Keratinocyte (primary cell): Measurements from ENCODE around the gene PRSS21. TPM values are rescaled to one million over a fixed set of nuclear protein-coding genes. Genes with fewer than 3 reads are reported as not detected.

Source experiments
- DNase-seq: peaks from one replicate; pipeline ENCODE4 v3.0.0-alpha.2; 2011; ENCODE audit warnings: low read depth, missing footprints, low spot score
- FAIRE-seq: peaks from 2 replicates; lab custom pipeline; 2011; peaks lifted over from hg19 to GRCh38; lab: Jason Lieb, UNC
- H2AFZ ChIP-seq: 2 replicates; pipeline ENCODE4 v1.6.0; 2012; ENCODE audit warnings: low read length, control low read depth, inconsistent platforms; ENCODE audit not compliant: control insufficient read depth
- H3K27ac ChIP-seq: 2 replicates; pipeline ENCODE4 v1.5.1; 2011; ENCODE audit warnings: low read length; ENCODE audit not compliant: control insufficient read depth, insufficient read depth
- H3K27me3 ChIP-seq: 3 replicates; pipeline ENCODE4 v1.6.0; 2011; ENCODE audit warnings: low read length; ENCODE audit not compliant: control insufficient read depth, insufficient read depth; ENCODE audit errors: extremely low read depth
- H3K36me3 ChIP-seq, 2 experiments: 2 replicates in 1 of 2; 3 replicates in 1 of 2; pipeline ENCODE4 v1.5.1; 2011; ENCODE audit warnings: low read length in 2 of 2, mild to moderate bottlenecking in 1 of 2; ENCODE audit not compliant: control insufficient read depth in 2 of 2, insufficient read depth in 2 of 2; ENCODE audit errors: extremely low read depth in 1 of 2
- H3K4me1 ChIP-seq: 3 replicates; pipeline ENCODE4 v1.5.1; 2011; ENCODE audit warnings: low read length; ENCODE audit not compliant: control insufficient read depth, insufficient read depth; ENCODE audit errors: extremely low read depth
- H3K4me2 ChIP-seq: 3 replicates; pipeline ENCODE4 v1.6.0; 2011; ENCODE audit warnings: low read depth, low read length; ENCODE audit not compliant: control insufficient read depth, insufficient read depth; ENCODE audit errors: extremely low read depth
- H3K4me3 ChIP-seq, 3 experiments: fragments of 200-600 bp in 1 of 3; sonication (generic) in 1 of 3; 2 replicates in 2 of 3; 3 replicates in 1 of 3; pipeline ENCODE4 v1.5.1; 2011 to 2016; ENCODE audit warnings: low read length in 3 of 3, mild to moderate bottlenecking in 3 of 3, control low read depth in 2 of 3, inconsistent platforms in 1 of 3, low read depth in 1 of 3, mixed read lengths in 1 of 3, mixed run types in 1 of 3, moderate library complexity in 1 of 3; ENCODE audit not compliant: control insufficient read depth in 2 of 3, insufficient read depth in 2 of 3; ENCODE audit errors: extremely low read depth in 1 of 3
- H3K79me2 ChIP-seq: 2 replicates; pipeline ENCODE4 v1.6.0; 2012; ENCODE audit warnings: low read length; ENCODE audit not compliant: control insufficient read depth, insufficient read depth
- H3K9ac ChIP-seq: 3 replicates; pipeline ENCODE4 v1.6.0; 2011; ENCODE audit warnings: low read length; ENCODE audit not compliant: control insufficient read depth, insufficient read depth; ENCODE audit errors: extremely low read depth
- H3K9me1 ChIP-seq: 3 replicates; pipeline ENCODE4 v1.6.0; 2011; ENCODE audit warnings: low read length; ENCODE audit not compliant: control insufficient read depth, insufficient read depth; ENCODE audit errors: extremely low read depth
- H3K9me3 ChIP-seq: 2 replicates; pipeline ENCODE4 v1.5.1; 2012; ENCODE audit warnings: low read depth, low read length; ENCODE audit not compliant: control insufficient read depth
- H4K20me1 ChIP-seq: 3 replicates; pipeline ENCODE4 v1.6.0; 2011; ENCODE audit warnings: low read length; ENCODE audit not compliant: control insufficient read depth, insufficient read depth; ENCODE audit errors: extremely low read depth
- CTCF ChIP-seq, 3 experiments: IDR thresholded peaks in 1 of 3; conservative IDR thresholded peaks in 1 of 3; optimal IDR thresholded peaks in 1 of 3; 2 replicates in 2 of 3; 3 replicates in 1 of 3; pipeline versions ENCODE3 to v1.5.1; 2011; ENCODE audit warnings: low read length in 3 of 3, mild to moderate bottlenecking in 3 of 3, moderate library complexity in 2 of 3, control low read depth in 1 of 3, inconsistent platforms in 1 of 3; ENCODE audit not compliant: insufficient read depth in 2 of 3; ENCODE audit errors: extremely low read depth in 1 of 3
- EZH2 ChIP-seq: IDR thresholded peaks from one replicate; pipeline ENCODE4 v1.6.1; 2012; ENCODE audit warnings: inconsistent platforms, mild to moderate bottlenecking, low read length, moderate library complexity
- dilution Hi-C: fragments of 300-500 bp; cut with MboI; formaldehyde crosslinking; loops from one replicate; pipeline ENCODE4 v1.7.0; 2020; ENCODE audit warnings: low sequenced_read_pairs; ENCODE audit not compliant: extremely low pct_ligation_motif_present
- polyA plus RNA-seq, 5 experiments: library from polyadenylated mRNA; depleted of rRNA in 3 of 5; stranded (reverse) in 3 of 5; stranded (forward) in 1 of 5; unstranded in 1 of 5; fragments of >200 nt; gene quantifications; 1 replicate in 1 of 5; 2 replicates in 3 of 5; 3 replicates in 1 of 5; pipeline versions ENCODE4 v1.2.1 to v1.2.3, GENCODE V29; 2011 to 2012; ENCODE audit warnings: missing spikeins in 2 of 5, low read depth in 1 of 5, low replicate concordance in 1 of 5

PRSS21 gene
- polyA plus RNA-seq, 1 donor (not counting 4 experiments of a cell fraction or from before 2014, with no cell fraction given), result 0.52 TPM

DNA sequence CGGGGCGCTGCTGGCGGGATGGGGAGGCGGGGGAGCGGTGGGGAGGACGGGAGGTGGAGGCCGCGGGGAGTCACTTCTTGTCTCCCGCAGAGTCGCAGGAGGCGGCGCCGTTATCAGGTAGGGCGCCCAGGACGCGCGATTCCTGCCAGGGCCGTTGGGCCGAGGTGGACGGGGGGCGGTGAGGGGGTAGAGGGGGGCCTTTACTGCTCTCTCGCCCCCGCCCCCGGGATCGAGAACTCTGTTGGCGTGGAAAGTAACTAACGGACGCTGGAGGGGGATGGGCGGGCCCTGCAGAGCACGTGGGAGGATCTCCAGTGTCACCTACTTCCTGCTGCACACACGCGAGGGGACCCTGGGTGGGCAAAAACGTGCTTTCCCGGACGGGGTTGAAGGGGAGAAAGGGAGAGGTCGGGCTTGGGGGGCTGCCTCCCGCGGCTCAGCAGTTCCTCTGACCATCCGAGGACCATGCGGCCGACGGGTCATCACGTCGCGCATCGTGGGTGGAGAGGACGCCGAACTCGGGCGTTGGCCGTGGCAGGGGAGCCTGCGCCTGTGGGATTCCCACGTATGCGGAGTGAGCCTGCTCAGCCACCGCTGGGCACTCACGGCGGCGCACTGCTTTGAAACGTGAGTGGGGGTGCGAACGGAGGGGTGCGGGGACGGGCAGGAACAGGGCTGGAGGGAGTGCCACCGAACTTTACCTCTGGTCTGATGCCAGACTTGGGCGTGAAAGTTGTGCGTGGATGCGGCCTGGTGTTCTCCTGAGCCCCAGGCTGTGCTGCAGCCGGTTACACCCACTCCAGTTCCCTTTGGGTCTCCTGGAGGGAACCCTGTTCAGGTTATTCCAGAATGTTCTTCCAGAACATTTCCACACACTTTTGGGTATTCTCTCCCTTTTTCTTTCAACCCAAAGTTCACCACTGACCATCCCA is 569 bp downstream of the PRSS21 start:
- H3K4me1 ChIP-seq, result no peaks in the 10 kb centered on the region
- TF ChIP-seq EZH2, result no peak
- peak in 1 of 3 experiments; percentile 1 for TF ChIP-seq CTCF (optimal IDR thresholded peaks at IDR 0.05 in 1 of 3, IDR thresholded peaks at IDR 0.05 in 1 of 3, conservative IDR thresholded peaks at IDR 0.05 in 1 of 3; ENCODE audit: extremely low read depth in 1 of 3, insufficient read depth in 2 of 3, low read length in 3 of 3)
- H3K4me2 ChIP-seq, result no peak overlapping the region
- FAIRE-seq (no peak), DNase-seq (no peak)
- H3K9me3 ChIP-seq, result no peaks in the 10 kb centered on the region
- no peaks in the 10 kb centered on the region for H3K79me2 ChIP-seq
- peaks cover 29% of the 10 kb centered on the region for H3K27me3 ChIP-seq
- no peak overlapping the region for H2AFZ ChIP-seq
- H3K27ac ChIP-seq, result no peak overlapping the region
- peak overlapping the region in 1 of 3 experiments; percentile 29 for H3K4me3 ChIP-seq
- H3K9me1 ChIP-seq, result no peaks in the 10 kb centered on the region
- no peaks in the 10 kb centered on the region for H4K20me1 ChIP-seq
- H3K36me3 ChIP-seq, result no peaks in the 10 kb centered on the region
- no peak overlapping the region for H3K9ac ChIP-seq
- dilution Hi-C loops, result no loop called here

GRCh38 chr16:2818272-2818876 is 1.3 kb downstream of the PRSS21 start:
- no peak overlapping the region for H3K4me3 ChIP-seq
- TF ChIP-seq EZH2, result no peak
- no peak for TF ChIP-seq CTCF (optimal IDR thresholded peaks at IDR 0.05 in 1 of 3, IDR thresholded peaks at IDR 0.05 in 1 of 3, conservative IDR thresholded peaks at IDR 0.05 in 1 of 3; ENCODE audit: extremely low read depth in 1 of 3, insufficient read depth in 2 of 3, low read length in 3 of 3)
- no peaks in the 10 kb centered on the region for H3K9me3 ChIP-seq
- H3K4me1 ChIP-seq, result no peaks in the 10 kb centered on the region
- H3K27ac ChIP-seq, result no peak overlapping the region
- H3K27me3 ChIP-seq, result peaks cover 29% of the 10 kb centered on the region
- H2AFZ ChIP-seq, result no peak overlapping the region
- FAIRE-seq (no peak), DNase-seq (no peak)
- H3K9me1 ChIP-seq, result no peaks in the 10 kb centered on the region
- no peak overlapping the region for H3K9ac ChIP-seq
- H3K36me3 ChIP-seq, result no peaks in the 10 kb centered on the region
- no peaks in the 10 kb centered on the region for H3K79me2 ChIP-seq
- H4K20me1 ChIP-seq, result no peaks in the 10 kb centered on the region
- dilution Hi-C loops, result no loop called here
- H3K4me2 ChIP-seq, result no peak overlapping the region
